Right ventricle myocardium superior (tissue), 1 donor: Measurements from ENCODE around the gene MAB21L3. TPM values are rescaled to one million over a fixed set of nuclear protein-coding genes. Genes with fewer than 3 reads are reported as not detected.

Experiments used
- ATAC-seq: fragments of 200-7000 bp; cut with Tn5 transposase; one replicate; pipeline ENCODE4 v1.9.1; 2020; ENCODE audit warnings: mild to moderate bottlenecking; ENCODE audit not compliant: poor library complexity
- DNase-seq: peaks from one replicate; pipeline ENCODE4 v3.0.0-alpha.2; 2020
- intact Hi-C: fragments of 100-400 bp; cut with DNase I; formaldehyde crosslinking; loops from one replicate; pipeline ENCODE4 v1.11.2; 2022
- total RNA-seq: library from RNA; stranded (reverse); fragmentation: NEBNext Ultra II Directional; extraction: Animal tissue kit (Norgen Biotek cat#: 25700); gene quantifications from one replicate; pipeline ENCODE4 v1.2.1, GENCODE V29; 2021
- donor health status: DM: no; HTN: yes; CAD: no; lungs with severe emphysema.

Gene MAB21L3
- total RNA-seq, 1 donor from 2014 or later = not detected

DNA sequence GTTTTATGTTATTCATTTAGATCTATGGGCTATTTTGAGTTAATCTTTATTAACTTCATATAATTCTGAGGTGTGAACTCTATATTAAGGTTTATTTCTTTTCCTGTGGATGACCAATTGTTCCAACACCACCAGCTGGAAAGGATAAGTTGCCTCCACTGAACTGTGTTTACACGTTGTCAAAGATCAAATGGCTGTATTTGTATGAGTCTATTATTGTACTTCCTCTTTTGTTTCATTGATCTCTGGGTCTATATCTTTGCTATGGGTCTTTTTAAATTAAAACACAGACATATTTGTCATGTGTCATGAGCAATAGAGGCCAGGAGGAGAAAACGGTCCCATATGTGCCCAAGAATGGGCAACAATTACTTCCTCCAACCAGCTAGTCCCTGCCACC lies 5.2 kb upstream of the MAB21L3 start:
- ATAC-seq (no peak), DNase-seq (no peak)
- intact Hi-C loops = no loop called here

DNA sequence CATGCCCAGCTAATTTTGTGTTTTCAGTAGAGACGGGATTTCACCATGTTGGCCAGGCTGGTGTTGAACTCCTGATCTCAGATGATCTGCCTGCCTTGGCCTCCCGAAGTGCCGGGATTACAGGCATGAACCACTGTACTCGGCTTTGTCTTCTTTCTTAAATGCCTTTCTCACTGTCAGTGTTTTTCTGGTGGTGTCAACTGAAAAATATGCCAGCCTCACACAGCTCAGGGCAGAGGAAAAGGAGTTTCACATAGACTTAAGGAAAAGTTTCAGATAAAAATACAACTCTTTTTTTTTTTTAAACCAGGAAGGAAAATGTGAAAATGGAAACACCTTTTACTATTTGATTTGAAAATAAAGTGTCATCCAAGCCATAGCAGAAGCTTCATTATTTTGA lies 4.6 kb upstream of the MAB21L3 start:
- no peak for ATAC-seq
- no peak for DNase-seq
- intact Hi-C loops = no loop called here

DNA sequence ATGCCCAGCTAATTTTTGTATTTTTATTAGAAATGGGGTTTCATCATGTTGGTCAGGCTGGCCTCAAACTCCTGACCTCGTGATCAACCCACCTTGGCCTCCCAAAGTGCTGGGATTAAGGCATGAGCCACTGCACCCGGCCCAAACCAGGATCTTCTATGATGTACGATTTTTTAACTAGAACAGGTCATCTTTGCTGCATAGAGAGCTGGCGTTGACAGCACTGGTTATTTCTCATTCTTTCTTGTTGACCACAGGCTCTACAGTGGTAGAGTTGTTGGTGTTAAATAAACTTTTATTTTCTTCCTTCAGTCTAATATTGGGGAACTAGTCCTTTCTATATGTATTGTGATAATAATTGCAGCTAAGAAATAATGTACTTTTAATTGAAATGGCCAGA lies 3.8 kb upstream of the MAB21L3 start:
- DNase-seq = no peak
- no peak for ATAC-seq
- intact Hi-C loops = no loop called here

DNA sequence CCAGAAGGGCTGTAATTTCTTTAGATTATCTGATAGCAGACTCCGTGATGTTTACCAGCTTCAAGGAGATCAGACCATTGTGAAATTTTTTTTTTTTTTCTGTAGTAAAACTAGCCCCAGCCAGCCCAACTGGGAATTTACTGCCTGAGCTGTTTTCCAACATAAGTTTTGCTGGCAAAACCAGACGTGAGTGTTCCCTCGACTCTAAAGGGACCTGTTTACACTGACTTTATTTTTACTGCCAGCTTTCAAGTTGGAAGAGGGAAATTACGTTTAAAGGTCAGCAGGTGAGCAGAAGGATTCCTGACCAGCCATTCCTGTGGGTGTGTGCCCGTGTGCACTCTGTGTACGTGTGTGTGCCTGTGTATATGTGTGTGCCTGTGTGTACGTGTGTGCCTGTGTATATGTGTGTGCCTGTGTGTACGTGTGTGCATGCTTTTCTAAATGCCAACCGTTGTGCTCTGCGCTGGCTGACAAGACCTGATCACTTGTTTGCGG lies 374 bp downstream of the MAB21L3 start:
- intact Hi-C loops = no loop called here
- DNase-seq (no peak), ATAC-seq (peak; percentile 22)

DNA sequence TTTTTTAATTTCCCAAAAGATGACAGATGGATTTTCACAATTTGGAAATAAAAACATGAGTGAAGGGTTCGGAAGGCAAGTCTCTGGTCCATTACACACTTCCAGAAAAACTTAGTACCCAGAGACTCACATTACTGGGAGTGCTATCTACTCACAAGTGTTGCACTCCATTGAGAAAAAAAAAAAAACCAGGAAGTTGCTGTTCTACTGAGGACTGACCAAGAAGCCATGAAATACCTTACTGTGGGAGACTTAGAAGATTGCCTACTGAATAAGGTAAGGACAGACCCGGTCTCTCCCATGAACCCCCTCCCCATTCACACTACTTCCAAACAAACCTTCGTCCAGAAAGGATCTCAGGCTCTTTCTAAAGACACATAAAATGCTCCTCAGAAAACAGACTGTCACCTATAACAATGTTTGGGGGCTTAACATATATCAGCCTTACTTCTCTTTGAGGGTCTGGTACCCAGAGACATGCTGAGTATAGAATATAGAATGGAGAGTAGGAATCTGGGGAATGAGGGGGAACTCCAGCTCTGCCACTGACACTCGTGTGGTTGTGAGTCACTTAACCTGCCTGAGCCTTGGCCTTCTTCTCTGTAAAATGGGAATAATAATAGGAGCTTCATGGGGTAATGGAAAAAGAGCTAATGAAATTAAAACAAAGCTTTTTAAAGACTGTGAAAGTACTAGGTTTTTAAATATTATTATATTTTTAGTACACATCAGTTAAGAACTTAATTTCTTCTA lies 1.4 kb downstream of the MAB21L3 start:
- no peak for DNase-seq
- ATAC-seq = no peak
- intact Hi-C loops = no loop called here

DNA sequence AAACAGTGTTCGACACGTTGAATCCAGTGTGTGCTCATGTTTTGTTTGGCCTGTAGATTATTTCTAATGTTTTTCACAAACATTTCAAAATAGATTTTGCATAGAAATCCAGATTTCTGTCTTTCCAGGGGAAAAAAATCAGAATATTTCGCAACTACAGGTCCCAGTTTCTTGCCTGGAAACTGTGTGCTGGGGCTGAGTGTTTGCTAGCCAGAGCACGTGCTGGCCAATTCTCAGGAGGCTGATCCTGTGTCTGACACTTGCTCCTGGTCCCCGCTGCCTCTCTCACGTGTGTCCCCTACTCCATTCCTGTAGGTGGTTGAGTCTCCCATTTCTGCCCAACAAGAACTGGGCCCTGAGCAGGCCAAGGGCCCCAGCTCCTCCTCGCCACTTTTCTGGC lies 2.4 kb downstream of the MAB21L3 start:
- intact Hi-C loops = no loop called here
- no peak for DNase-seq
- ATAC-seq = no peak

DNA sequence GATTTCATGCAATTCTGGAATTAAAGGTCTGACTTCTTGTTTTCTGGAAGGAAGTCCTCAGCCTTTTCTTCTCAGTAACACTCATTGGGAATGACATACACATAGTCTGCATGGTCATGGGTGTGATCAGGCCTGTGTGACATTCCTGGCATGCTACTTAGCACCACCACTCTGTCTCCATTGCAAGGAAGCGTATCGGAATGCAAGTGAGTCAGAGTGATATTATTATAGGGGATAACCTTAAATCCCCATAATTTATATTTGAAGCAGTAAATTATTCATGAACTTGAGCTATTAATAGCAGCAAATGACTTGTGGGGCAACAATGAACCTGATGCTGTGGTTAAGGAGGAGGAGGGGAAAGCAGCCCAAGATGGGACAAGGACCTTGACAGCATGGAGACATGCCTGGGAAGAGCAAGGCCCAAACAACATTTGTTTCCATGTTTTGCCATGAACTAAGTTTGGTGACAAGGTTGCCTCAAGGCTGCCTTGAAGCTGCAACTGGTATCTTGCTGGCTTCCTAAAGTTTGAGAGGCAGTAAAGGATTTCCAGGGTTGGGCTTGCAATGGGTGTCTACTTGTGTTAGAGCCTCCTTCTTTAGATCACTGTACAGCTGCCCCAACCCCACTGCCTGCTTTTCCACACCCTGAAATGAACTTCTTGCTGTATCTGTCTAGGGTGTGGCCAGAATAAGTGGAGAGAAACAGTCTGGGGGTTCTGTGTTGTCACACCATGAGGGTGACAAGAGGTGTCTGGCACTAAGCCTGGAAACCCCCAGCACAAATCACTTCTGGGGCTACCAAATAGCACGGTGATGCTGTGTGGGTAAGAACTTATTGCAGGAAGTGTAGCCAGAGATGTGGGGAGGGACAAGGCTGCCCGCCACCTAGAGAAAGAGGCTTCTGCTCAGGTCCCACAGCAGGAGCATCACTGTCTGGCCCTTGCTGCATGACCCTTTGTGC lies 4.6 kb downstream of the MAB21L3 start:
- intact Hi-C loops = no loop called here
- ATAC-seq (no peak), DNase-seq (no peak)

DNA sequence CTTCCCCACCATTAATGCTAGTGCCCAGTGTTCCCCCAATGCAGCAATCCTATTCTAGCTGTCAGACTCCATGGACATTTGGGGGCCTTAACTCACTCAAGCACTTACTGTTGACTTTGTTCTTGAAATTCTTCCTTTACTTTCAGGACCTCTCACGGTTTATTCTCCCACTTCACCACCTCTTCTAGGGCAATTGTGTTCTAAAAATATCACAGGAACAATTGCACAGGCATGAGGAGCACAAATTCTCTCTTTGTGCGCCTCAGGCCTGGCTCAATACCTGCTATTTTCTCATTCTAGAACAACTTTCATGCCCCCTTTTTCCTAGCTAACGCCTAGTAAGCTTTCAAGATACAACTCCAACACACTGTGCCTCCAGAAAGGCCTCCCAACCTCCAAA lies 7.3 kb downstream of the MAB21L3 start:
- DNase-seq (no peak), ATAC-seq (peak; percentile 80)
- intact Hi-C loops = no loop called here

DNA sequence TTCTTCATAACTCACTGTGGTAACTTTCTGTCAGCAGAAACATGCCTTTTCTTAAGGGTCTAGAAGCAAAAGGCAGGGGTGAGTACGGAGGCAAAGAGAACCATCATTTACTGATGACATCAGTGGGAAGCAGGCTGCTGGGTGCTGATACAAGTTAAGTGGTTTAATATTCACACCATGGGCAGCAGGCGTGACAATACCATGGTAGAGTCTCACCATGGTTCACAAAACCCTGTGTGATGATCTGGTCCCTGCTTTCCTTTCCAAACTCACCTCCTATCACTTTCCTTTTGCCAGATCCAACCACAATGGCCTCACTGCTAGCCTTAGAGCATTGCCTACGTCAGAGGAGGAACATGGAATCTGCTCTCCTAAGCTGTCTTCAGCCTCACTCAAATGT lies 8.7 kb downstream of the MAB21L3 start:
- no peak for ATAC-seq
- intact Hi-C loops = no loop called here
- no peak for DNase-seq

DNA sequence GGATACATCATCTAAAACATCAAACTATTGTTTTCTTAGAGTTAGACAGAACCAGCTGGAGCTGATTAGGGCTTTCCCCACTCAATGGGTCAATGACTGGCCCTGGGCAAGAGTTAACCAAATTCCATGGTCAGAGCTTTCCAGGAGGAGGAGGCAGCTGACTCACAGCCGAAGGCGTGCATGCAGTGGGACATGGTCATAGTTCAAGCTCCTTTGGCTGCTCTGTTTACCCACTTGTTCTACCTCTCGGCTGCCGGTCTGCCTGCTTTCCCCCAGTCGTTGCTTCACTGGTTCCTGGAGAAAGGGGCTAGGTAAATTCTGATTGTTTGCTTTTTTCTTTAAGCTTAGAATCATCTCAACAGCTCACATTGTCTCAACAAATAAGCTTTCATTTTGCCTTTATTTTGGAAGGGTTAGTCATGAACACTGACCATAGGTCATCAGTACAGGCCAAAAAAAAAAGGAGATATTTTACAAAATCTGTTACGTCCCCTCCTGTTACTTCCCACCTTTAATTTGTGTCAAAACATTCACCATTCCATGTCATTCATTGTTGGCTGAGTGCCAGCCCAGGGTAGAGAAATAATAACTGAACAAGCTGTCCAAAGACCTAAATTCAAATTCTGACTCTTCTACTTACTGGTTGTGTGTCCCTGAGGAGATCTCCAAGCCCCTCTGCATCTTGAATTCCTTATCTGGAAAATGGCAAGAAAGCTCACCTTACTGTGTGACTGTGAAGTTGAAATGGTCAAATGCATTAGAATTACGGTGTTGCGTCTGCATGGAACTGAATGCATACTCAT lies 12.0 kb downstream of the MAB21L3 start:
- ATAC-seq (peak; percentile 16), DNase-seq (no peak)
- intact Hi-C loops = no loop called here

DNA sequence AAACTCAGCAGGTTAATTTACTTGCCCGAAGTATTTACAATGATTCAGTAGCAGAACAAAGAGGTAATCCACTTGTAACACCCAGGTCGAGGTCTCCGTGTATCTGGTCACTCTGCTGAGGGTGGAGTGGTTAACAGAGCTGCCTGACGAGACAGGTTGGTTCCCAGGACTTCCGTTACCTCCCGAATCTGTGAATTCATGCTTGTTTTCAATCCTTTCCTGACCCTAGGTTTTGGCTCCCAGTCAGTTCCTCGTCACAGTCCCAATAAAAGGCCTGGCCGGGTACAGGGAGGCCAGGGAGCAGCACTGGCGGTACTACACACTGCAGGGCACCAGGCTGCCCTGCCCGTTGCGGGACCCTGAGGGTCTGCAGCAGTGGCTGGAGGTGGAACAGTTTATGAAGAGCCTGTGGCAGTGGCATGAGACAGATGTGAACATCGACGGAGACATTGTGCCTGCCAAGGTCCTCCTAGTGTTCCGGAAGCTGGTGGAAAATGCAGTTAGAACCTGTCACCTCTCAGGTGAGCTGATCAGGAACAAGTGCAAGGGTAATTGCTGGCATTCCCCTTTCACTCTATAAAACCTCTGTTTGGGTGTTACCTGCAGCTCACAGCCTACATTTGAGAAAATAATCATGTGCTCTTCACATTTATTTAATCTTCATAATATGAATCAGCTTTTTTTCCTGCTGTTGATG lies 12.8 kb downstream of the MAB21L3 start:
- DNase-seq = no peak
- no peak for ATAC-seq
- intact Hi-C loops = no loop called here

DNA sequence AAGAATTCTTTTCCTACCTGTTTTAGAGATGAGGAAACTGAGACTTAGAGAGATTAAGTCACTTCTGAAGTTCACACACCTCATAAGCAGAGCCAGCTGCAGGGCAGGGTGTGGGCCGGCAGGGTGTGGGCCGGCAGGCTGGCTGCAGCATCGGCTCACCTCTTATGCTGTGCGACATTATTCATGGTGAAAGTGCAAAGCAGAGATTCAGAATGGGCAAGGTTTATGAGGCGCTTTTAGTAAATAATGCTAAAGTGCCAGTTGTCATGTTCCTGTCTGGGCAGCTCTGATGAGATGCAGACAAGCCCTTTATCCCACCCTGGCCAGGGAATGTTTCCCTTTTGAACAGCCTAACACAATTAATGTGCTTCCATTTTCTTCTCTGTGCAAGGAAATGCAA lies 14.6 kb downstream of the MAB21L3 start:
- ATAC-seq (no peak), DNase-seq (no peak)
- intact Hi-C loops = no loop called here

DNA sequence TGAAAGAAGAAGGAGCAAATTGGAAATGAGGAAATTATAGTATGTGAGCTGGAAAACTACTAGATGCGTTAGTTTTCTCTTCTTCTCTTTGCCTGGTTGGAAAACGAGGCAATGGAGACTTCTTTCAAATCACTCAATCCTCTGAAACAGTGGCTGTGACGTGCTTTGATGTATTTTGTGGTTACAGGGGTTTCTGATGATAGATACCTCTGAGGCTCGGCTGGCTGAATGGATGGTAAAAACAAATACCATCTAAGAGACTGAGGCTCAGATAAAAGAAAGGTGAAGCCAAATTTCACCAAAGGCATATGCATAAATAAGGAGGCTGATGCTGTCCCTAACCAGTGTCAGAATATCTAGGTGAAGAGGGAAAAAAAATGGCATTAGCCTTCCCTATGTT lies 15.1 kb downstream of the MAB21L3 start:
- intact Hi-C loops = no loop called here
- no peak for DNase-seq
- no peak for ATAC-seq

DNA sequence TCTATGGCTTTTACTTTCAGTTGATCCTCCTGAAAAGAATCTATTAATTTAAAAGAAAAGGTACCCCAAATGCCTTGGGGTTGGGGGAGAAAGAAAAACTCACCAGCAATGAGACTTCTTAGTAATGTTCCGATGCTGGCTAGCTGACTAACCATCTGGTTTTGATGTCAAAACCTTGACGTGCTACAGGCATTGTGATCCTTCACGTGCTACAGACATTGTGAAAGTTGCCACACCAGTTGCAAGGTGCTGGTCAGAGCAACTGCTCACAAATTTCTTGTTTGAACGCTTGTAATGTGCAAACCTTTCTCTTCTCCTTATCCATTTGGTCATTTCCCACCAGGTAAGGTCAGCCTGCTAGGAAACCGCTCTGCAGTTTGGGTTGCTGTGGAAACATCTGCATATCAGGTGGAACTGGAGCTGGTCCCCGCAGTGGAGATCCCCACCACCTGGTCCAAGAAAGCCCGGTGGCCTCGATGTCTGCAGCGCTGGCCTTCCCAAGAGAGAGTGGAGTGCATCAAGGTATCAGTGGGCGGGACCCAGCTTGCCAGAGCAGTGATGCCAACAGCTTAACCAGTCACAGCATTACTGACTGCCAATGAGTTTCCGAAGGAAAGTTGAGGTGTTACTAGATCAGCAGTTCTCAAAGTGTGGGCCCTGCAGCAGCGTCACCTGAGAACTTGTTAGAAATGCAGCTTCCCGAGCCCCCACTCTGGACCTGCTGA lies 16.1 kb downstream of the MAB21L3 start:
- no peak for ATAC-seq
- no peak for DNase-seq
- intact Hi-C loops = no loop called here

DNA sequence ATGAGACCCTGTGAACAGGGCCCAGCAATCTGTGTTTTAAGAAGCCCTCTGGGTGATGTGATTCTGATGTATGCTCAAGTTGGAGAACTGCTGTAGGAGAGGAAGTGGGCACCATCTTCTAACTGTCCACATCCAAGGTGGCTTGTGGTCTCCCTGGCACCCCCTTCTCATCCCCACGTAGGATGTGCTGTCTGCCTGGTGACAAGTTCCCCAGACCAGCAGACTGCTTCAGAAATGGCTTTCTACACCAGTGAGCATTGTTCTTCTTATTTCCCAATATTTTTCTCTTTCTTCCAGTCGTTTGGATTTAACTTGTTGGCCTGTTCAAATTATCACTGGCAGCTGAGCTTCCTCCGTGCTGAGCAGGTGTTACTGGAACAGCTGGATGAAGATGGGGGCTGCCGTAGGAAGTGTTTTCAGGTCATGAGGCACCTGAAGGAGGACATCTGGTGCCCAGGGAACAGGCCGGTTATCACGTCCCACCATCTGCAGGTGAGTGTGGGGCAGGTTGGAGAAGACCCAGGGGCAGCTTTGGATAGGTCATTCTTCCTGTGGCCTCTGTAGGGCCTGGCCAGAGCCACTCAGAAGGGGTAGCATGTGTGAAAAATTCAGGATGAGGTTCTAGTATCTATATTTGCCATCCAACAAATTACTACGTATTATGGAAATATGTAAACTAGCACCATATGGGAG lies 16.8 kb downstream of the MAB21L3 start:
- DNase-seq = no peak

DNA sequence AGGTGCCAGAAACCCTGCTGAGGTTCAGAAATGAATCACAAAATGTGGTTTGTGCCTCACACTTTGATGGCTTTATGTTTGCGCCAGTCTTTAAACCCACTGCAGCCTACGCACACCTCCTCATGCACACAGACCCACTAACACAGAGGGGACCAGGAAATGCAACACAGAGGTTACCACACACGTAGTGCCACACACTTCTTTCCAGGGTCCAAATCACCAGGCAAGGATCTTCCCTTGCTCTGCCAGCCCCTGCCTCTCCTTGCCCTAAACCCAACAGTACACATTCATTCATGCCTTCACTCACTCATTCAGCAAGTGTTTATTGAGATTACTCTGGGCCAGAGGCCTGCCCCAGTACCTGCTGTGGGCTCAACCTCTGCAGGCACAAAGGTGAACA lies 17.5 kb downstream of the MAB21L3 start:
- ATAC-seq = no peak
- intact Hi-C loops = no loop called here
- no peak for DNase-seq

More for the DNA sequence above, 16.8 kb downstream of the MAB21L3 start:
- intact Hi-C loops = no loop called here
- no peak for ATAC-seq

DNA sequence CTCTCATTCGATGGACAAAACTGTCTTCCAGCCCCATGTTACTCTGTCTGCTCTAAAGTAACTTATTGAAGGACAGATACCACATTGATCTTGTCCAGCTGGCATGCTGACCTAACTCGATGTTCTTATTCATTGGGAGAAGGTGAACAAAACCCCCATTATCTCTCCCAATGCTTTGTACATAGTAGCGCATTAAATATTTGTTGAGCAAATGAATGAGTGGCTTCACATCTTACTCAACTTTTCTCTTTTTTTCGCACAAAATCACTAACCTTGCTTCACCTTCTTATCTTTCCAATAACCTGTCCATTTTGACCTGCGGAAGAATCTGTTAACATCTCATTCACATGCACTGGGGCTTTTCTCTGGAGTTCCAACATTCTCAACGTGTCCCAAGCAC lies 18.3 kb downstream of the MAB21L3 start:
- intact Hi-C loops = no loop called here
- DNase-seq (no peak), ATAC-seq (no peak)
